Erythroblast (primary cell): ENCODE measurements around the gene IRF5.

Experiments used
- GATA1 ChIP-seq: IDR thresholded peaks from 2 replicates; pipeline ENCODE4 v1.6.1; 2011; ENCODE audit warnings: low read depth, mild to moderate bottlenecking, control low read depth, low read length, moderate library complexity
- POLR2A ChIP-seq: IDR thresholded peaks from 2 replicates; pipeline ENCODE4 v1.6.1; 2011; ENCODE audit warnings: mild to moderate bottlenecking, low read length

DNA sequence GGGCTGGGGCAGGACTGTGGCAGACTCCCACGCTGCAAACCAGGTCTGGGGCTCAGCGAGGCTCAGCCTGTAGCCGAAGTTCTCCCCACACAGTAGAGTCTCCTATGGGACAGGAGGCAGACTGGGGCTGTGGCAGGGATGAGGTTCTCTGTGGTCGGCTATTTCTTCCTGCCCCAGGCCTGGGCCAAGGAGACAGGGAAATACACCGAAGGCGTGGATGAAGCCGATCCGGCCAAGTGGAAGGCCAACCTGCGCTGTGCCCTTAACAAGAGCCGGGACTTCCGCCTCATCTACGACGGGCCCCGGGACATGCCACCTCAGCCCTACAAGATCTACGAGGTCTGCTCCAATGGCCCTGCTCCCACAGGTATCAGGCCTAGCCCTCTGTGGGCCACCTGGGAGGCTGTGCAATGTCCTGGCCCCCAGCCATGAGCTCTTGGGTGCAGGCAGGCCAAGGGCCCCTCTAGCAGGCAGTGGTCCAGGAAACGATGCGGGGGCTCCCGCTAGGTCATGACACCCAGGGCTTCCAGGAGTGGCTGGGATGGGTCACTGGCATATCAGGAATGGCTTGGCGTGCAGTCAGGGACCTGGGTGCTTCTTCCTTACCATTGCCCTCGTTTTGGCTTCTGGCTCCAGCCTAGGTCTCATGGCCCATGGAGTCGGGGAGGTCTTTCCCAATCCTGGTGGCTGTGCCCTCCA lies 8.1 kb downstream of the IRF5 start:
- TF ChIP-seq POLR2A (no peak), GATA1 (no peak)
